HG03196 (cell line): Measurements from ENCODE around the gene C15orf62.
A peak's percentile ranks its signal among the peaks of the same experiment; 100 is the strongest.

Experiments used
- ATAC-seq: cut with Tn5 transposase; IDR thresholded peaks from one replicate; pipeline ENCODE4 v1.9.1; 2021; ENCODE audit not compliant: unreplicated experiment

The C15orf62 gene, protein sequence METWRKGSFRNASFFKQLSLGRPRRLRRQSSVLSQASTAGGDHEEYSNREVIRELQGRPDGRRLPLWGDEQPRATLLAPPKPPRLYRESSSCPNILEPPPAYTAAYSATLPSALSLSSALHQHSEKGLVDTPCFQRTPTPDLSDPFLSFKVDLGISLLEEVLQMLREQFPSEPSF

DNA sequence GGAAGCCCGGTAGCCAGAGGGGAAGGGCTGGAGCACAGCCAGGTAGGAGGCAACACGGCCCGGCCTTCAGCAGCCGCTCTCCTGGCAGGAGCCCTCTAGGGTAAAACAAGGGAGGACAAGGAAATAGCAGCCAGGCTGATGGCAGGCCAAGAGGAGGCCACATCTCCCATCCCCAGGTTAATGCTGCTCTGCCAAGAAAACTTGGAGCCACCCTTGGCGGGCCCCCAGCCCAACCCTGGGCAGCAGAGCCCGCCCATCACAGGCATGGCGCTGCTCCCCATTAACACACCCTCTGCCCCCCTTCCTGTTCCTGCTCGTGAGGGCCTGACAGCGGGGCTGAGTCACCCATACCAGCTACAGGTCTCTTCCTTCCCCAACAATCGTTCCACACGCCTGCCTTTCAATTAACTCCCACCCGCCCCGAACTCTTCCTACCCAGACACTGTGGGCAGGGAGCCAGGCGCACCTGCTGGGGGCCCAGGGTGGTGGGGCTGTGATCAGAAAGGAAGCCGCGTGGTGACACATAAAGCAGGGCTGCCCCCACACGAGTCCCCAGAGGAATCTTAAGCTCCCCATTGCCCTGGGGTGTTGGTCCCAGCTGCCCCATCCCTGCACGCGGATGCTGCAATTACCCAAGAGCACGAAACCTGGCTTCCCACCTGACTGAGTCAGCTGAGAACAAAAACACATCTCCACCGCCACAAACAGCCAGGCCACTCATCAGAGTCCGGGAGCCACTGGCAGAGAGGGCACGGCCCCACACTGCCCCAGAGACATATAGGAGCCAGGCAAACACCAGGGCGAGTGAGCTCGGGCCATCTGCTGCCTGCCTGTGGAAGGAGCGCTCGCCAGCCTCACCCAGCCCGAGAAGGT lies at the start of gene C15orf62:
C15orf62 (plus strand) TSS at position 707 of the 873 bp plus-strand sequence. CDS start 516 bp downstream, outside the sequence.
- ATAC-seq: peak; percentile 38

DNA sequence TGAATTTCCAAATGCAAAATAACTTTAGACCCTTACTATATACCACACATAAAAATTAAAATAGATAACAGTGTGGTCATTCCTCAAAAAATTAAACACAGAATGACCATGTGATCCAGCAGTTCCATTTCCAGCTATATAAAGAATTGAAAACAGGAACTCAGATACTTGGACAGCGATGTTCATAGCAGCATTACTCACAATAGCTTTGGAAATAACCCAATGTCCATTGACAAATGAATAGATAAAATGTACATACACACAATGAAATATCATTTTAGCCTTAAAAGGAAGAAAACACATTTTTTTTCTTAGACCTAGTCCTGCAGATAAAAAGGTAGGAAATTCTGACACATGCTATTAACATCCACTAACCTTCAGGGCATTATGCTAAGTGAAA lies 48.1 kb upstream of the C15orf62 start:
- ATAC-seq: no peak

DNA sequence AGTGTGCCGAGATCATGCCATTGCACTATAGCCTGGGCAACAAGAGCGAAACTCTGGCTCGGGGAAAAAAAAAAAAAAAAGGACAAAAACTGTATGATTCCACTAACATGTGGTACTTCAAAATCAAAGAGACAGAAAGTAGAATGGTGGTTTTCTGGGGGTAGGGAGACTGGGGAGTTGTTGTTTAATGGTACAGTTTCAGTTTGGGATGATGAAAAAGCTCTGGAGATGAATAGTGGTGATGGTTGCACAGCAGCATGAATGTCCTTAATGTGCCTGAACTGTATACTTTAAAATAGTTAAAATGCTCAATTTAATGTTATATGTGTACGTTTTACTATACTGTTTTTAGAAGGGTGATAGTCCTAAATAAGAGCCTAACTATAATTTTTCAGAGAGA lies 47.4 kb upstream of the C15orf62 start:
- ATAC-seq: no peak

DNA sequence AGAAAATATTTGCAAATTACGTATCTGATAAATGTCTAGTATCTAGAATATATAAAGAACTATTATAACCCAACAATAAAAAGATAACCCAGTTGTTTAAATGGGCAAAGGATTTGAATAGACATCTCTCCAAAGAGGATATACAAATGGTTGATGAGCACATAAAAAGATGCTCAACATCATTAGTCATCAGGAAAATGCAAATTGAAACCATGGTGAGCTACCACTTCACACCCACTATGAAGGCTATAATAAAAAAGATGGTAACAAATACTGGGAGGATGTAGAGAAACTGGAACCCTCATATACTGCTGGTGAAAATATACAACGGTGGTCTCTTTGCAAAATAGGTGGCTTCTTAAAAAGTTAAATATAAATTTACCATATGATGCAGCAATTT lies 46.8 kb upstream of the C15orf62 start:
- no peak for ATAC-seq

DNA sequence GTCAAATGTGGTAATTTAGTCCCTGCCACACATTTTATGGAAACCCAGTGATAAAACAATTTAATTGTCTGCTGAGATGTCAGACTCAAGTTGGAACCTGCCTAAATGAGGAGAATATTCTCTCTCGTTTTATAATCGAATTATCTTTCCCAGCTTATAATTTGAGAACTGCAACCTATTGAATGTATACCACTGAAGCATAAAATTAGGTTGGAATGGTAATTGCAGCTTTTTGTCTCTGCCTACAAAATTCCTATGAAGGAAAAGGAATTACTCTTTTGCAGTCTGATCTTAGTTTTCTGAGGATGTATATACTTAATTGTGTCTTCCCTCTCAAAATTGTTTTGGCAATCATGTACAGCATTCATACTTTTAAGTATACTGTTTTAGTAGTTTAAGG lies 45.9 kb upstream of the C15orf62 start:
- ATAC-seq: no peak

DNA sequence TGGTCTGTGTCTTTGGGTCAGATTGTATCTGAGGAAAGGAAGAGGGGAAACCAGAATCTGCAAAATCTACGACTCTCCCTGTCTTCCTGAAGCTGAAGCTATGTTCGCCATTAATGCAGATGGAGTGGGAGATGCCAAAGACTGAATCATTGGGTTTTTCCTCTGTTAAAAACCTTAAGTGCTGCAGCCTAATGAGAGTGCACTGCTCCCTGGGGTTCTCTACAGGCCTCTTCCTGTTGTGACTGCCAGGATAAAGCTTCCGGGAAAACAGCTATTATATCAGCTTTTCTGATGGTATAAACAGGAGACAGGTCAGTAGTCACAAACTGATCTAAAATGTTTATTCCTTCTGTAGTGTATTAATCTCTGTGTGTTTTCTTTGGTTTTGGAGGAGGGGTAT lies 38.7 kb upstream of the C15orf62 start:
- ATAC-seq: no peak

DNA sequence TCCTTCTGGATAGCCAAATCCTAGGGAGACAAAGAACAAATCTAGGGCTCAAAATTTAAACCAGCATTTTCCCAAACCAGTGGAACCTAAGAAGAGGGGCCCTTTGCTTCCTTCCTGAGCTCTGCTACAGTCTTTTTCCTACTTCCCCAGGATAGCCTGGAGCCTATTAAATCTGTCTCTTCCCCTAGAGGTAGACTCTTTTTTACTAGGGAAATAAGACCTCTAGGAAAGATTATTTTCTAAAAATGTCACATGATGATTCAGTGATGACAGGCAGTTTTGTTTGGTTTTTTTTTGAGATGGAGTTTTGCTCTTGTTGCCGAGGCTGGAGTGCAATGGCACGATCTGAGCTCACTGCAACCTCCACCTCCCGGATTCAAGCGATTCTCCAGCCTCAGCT lies 33.2 kb upstream of the C15orf62 start:
- no peak for ATAC-seq

DNA sequence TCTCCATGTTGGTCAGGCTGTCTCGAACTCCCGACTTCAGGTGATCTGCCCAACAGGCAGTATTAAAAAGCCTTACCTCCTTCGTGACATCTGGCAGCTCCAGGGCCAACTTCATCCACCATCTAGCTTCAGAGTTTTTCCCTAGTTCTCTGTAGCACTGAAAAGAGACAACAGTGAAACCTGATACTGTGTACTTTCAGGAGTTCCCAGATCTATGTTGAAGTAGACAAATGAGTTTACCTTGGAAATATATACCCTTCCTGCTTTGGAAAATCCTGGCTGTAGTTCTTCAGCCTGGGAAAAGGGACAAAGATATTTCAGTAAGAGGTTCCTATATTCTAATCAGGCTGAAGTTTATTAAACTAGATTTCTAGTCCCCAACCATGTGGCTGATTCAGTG lies 32.7 kb upstream of the C15orf62 start:
- no peak for ATAC-seq

DNA sequence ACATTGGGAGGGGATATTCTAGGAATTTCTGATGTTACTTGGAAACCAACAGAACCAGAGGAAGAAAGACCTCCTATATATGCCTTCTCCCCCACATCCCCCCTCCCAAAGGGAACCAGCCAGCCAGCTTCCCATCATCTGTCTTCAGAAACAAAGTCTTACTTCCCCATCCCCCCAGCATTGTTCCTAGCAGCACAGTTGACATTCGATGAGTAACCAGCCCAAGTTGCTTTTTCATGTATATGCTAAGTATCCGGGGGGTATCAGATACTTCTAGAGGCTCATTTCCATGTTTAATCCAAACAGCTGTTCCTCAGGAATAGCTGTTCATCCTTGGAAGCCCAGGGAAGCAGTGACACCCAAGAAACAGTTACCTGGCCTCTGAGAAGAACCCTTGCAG lies 30.7 kb upstream of the C15orf62 start:
- ATAC-seq: no peak

DNA sequence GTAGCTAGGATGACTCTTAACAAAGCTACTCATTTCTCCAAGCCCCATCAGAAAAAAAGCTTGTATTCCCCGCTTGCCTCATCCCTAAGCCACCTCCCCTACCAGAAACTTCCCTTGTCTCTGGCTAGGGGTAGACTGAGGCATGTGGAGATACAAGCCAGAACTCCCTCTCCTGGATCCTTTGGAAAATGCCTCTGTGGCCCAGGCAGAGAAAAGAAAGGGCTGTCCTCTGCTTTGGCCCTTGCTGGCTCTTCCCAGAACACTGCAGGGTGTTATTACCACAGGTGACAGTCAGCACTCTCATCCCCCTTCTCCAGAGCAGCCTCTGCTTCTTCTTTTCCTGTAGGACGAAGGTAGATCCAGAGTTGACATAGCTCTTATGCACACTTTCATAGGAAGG lies 29.9 kb upstream of the C15orf62 start:
- no peak for ATAC-seq

DNA sequence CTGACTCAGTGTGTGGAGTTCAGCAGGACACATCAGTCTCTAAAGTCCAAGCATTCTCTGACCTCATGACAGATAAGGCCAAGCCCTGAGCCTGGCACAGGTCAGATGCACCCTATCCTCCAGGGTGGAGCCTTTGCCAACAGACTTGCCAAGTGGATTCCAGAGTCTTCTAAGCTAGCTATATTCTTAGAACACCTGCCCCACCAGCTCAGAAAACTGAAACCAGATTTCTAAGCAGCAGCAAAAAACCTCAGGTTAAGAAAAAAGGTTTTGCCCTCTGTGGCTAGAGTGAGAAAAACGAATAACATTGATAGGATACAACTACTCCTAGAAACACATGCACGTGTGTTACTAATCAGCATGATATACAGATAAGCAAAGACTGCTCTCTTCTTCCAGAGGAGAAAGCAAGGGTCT lies 26.3 kb upstream of the C15orf62 start:
- no peak for ATAC-seq

DNA sequence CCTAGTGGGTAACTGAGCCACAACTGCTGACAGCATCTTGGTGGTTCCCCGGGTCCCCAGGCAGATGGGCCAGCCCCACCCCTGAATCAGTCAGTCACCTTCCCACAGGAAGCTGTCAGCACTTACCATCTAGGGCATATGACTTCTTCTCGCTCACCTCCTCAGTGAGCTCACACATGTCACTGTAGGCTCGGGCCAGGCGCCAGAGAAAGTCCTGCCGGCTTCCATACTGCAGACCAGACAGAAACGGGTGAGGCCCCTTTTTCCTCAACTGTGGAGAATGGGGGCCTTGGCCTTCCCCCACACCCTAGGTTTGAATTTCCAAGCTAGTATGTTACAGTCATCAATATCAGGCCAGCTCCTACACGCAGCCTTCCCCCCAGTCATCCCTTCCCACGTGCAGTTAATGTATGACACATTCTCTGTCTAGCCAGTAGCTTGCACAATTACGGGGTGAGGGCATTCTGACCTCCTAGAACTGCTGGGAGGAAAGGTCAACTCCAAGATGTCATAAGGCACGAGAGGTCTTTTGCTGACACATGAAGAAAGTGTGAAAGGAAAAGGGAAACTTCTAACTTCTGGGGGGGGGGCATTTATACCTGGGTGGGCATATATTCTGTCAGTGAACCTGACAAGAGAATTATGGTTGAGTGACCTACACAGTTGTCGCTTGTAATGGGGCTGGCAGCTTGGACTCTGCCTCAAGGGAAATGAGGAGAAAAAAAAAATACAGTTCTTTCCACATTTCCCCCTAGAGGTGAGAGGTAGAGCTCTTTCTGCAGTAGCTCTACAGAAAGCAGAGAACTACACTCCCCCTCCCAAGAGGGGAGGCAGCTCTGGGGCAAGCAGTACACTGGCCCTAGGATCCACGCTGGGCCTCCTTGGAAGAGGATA lies 25.6 kb upstream of the C15orf62 start:
- ATAC-seq: no peak

DNA sequence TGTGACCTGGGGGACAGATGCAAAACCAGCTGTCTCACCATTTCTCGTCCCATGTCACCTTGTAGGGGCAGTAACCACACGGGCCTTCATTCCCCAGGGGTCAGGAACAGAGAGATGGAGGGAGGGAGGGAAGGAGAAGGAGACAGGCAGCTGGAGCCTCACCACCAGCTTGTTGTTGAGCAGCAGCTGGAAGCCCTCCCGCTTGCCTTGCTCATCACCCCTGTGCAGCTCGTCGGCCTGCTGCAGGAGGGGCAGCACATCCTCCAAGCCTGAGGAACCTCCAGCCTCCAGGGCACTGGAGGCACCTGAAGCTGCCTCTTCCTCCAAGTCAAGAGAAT lies 25.0 kb upstream of the C15orf62 start:
- no peak for ATAC-seq

DNA sequence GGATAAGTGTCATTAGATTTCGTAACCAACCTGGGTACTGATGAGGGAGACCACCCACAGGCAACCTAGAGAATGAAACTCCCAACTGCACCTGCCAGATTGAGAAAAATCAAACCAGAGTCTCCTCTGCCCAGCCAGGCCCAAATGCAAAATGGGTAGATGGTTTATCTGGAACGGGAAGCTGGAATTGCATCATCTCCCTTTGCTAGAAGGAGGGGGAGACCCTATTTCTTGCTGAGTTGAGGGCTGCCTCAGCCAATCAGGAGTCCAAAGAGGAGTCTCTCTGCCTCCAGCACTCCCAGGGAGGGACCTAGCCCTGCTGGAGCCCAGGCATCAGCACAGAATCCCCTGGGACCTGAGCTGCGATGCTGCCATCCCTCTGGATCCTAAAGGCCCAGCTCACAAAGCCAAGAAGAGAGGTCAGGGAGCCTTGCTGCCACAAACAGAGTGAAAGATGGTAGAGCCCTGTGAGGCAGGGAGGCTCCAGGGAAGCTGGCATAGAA lies 22.8 kb upstream of the C15orf62 start:
- no peak for ATAC-seq

DNA sequence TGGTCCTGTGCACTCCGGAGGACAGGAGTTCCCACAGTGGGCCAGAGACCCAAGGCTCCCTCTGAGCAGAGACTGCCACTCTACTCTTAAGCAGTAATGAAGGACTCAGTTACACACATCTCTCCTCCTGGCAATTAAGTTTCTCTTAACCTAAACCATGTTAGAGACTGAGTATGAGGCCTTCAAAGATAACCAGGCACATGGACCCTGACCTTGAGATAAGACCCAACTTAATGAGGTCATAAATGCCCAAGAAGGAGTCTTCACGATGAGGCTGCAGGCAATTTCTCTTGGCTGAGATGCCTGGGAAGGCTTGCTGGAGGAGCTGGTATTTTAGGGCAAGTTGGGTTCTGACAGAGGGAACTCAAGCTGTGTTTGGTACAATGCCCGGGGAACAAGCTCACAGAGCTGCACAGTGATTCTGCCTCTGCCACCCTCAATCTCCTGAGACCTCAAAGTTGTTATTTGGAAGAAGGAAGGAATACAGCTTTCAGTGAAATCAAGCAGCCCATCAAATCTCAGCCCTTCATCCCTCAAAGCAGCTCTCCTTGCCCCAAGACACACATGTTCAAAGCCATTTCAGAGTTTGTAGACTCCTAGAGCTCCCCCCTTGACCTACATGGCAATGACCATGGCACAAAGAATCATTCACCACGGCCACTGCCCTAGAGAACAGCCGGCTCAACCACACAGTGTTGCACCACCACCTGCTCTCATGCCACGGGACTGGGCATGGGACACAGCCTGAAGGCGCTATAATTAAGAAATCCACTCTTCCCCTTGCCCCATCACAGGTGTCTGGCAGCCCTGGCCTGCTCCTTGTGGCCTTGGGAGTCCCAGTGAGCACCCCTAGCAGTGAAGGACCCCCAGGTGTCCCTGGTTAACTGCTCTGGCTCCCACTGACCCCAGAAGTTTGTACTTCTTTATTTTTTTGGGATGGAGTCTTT lies 21.8 kb upstream of the C15orf62 start:
- ATAC-seq: no peak

DNA sequence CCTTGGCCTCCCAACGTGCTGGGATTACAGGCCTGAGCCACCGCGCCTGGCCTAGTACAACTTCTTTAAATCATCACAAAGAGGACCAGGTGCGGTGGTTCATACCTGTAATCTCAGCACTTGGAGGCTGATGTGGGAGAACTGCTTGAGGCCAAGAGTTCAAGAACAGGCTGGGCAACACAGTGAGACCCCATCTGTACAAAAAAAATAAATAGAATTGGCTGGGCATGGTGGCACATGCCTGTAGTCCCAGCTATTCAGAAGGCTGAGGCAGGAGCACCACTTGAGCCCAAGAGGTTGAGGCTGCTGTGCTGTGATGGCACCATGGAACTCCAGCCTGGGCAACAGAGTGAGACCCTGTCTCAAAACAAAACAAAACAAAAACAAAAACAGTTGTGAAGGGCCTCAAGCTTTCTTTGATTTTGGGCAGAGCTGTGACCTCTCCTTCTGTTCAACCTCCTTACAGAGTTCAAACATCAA lies 20.6 kb upstream of the C15orf62 start:
- no peak for ATAC-seq

DNA sequence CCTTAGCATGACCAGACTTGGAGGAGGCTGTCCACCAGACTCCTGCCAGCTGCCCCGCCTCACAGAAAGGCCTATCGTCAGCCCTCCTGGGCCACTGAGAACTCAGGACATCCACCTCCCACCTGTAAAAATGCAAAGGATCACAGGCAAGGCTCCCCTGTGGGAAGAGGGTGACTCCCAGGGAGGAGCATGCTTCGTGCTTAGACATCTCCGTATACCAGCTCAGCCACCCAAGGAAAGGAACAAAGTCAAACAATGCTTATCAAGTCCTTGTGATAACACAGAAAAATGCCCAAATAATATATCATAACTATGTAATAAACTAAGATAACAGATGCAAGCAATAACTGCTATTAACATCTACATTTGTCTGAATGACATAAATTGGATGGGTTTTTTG lies 18.9 kb upstream of the C15orf62 start:
- ATAC-seq: no peak

DNA sequence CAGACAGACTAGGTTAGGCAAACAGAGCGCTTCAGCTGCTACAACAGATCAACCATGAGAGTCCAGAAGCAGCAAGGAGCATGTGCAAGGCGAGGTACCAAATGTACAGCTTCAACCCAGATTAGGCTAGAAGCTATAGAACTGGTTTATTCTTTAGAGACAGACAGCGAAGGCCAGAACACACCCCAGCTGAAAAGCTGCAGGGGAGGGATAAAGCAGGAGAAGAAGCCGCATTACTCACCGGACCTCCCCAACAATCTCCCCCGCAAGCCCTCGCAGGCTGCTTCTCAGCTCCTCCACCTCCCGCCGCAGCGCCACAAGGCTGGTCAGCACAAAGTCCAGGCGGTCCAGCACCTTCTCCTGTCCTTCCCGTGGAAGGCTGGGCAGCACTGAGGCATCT lies 18.0 kb upstream of the C15orf62 start:
- ATAC-seq: no peak

DNA sequence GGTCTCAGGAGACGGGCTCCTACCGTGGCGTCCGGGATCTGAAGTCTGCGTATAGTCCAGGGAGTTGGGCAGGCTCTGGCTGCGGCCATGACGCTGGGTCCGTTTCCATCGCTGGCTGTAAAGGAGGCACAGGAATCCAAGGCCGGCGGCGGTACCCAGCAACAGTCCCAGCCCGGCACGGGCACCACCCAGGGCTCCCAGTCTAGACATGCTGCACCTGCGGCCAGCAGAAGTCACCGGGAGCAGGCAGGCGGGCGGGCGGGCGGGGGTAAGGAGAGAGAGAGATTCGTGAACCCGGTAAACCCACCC lies 15.3 kb upstream of the C15orf62 start:
- ATAC-seq: no peak
